NCI-H2029 treated with DMSO at 0.1 percent for 48 hours (cell line): ENCODE measurements around the gene CRHR2.
"Not testable (repeated sequence)": the region's sequence is repeated elsewhere in the genome, so short reads cannot be mapped to it uniquely, and the experiment has no call there.

Experiments used
- DNase-seq: peaks from one replicate; lab custom pipeline; 2025; lab: John Stamatoyannopoulos, UW

Gene CRHR2

GRCh38 chr7:30654296-30655090, 27.8 kb downstream of the CRHR2 start:
- no peak for DNase-seq

- no peak for DNase-seq
These were observed 29.3 kb downstream of the CRHR2 start for GRCh38 chr7:30652698-30653641.

GRCh38 chr7:30652132-30652531, 30.1 kb downstream of the CRHR2 start:
- DNase-seq, result no peak

GRCh38 chr7:30650421-30650808, 31.8 kb downstream of the CRHR2 start:
- DNase-seq, result no peak

DNA sequence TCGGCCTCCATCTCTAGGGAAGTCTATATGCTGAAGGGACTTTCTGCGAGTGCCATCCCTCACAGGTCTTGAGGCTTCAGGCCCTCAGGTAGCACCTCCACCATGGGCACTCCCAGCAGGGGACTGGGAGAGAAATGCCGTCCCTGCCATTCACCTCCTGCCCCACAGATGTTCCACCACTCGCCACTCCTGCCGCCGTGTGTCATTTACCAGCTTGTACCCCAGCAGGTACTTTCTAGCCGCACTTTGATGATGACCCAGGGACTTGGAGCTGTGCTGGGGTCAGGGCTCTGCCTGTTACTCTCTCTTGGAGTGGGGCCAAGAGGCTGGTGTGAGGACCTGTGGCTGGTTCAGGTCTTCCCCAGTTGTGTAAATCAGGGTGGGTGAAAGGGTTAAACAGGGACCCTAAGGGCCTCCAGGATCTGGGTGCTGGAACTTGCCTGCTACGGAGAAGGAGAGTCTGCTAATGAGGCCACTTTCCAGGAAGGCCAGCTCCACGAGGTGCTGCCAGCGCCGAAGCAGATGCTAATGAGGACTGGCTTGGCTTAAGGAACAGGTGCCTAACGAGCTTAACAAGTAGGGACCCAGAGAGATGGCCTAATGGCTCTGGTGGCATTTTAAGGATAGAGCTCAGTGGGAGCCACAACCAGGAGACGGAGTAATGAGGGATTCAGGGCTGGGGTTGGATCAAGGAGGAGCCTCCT, 32.4 kb downstream of the CRHR2 start:
- no peak for DNase-seq

DNA sequence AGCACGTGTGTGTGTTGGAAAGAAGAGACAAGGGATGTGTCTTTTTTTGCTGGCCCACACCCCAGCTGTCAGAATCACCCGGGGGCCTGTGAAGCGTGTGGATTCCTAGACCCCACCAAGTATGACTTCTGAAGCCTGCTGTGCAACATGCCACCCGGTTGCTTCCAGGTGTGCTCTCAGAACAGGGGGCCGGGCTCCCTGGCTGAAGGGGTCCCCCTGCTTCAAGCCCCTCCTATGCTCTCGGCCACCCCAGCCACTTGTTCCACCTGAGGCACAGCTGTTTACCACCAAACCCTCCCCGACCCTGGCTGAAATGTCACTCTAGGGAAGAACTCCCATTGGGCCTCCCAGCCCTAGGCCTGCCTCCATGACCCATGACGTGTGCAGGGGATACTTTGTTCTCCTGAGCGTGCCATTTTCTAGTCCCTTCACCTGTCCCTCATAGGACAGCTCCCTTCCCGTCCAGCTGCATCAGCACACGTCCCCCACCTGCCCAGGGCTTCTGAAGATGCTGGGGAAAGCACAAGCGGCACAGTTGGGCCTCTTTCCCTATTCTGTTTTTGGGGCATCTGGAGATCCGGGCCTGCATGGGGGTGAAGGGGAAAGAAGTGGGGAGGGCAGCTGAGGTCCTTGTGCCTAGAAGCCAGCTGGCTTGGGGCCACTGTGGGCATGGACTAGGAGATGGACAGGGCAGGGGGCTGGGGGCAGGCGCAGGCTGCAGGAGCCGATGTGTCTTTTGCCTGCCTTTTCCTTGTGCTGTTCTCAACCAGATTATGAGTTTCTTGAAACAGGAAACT, 33.3 kb downstream of the CRHR2 start:
- DNase-seq, result no peak

GRCh38 chr7:30647589-30648364, 34.5 kb downstream of the CRHR2 start:
- no peak for DNase-seq

GRCh38 chr7:30646154-30646553, 36.1 kb downstream of the CRHR2 start:
- DNase-seq, result no peak

- DNase-seq, result no peak
These were observed 36.6 kb downstream of the CRHR2 start for GRCh38 chr7:30645661-30646060.

DNA sequence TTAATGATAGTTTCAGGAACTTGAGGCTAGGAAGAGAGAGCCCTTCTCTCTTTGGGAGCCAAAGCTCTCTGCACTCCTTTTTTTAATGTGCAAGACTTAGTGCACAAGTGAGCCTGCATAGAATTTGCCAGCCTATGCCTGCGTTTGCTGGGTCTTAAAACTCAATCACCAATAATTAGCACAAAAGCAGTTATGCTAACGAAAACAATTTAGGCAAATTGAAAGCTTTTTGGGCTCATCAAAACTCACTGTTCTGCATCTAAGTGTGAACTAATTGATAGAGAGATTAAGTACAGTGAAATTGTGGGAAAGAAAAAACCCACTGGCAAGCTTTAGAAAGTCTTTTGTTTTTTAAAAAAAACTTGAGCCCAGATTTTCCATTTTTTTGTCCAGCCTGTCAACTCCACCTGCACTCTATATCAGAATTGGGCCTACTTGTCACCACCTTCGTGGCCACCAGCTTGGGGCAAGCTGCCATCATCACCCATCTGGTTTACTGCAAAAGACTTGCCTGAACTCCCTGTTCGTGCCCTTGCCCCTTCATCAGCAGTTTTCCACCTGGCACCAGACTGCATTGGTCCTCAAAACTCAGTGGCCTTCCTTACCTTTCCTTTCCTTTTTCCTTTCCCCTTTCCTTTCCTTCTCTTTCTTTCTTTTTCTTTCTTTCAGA, 37.8 kb downstream of the CRHR2 start:
- DNase-seq, result no peak

DNA sequence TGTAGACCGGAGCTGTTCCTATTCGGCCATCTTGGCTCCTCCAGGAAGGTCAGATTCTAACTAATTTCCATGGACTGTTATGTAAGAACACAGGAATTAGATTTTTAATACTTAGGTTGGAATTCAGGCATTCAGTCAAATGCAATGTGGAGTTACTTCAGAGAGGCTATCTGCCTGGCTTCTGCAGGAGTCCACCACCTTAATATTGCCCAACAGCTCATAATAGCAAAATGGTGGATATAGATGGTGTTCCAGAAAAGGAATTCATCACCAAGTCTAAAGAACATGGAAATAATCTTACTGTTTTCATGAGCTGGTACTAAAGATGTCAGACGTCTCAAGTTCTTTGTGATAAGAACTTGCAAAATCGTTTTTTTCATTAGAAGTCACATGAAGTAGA, 39.5 kb downstream of the CRHR2 start:
- no peak for DNase-seq

- not testable (repeated sequence) for DNase-seq
These were observed 39.9 kb downstream of the CRHR2 start for GRCh38 chr7:30642322-30642721.

GRCh38 chr7:30635798-30636197, 46.5 kb downstream of the CRHR2 start:
- DNase-seq, result peak; percentile 71

- DNase-seq, result no peak
These were observed 47.5 kb downstream of the CRHR2 start for GRCh38 chr7:30634634-30635201.

- no peak for DNase-seq
These were observed 48.0 kb downstream of the CRHR2 start for GRCh38 chr7:30634193-30634626.

DNA sequence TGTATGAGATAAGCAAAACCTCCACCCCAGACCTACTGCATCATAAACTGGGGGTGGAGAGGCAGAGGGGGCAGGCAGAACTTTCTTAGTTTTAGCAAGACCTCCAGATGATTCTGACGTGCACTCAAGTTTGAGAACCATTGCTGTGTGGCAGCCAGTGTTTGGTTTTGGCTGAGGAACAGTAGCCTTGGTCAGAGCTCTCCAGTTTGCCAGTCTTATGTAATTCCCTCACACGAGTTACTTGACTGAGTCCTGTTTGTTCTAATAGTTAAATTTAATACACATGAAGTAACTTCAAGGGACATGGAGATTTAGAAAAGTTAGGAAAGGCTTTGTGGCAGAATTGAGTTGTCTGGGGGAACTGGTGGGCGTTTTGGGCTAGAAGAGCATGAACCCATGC, 49.0 kb downstream of the CRHR2 start:
- DNase-seq, result no peak

- DNase-seq, result no peak
These were observed 51.3 kb downstream of the CRHR2 start for GRCh38 chr7:30630986-30631385.

DNA sequence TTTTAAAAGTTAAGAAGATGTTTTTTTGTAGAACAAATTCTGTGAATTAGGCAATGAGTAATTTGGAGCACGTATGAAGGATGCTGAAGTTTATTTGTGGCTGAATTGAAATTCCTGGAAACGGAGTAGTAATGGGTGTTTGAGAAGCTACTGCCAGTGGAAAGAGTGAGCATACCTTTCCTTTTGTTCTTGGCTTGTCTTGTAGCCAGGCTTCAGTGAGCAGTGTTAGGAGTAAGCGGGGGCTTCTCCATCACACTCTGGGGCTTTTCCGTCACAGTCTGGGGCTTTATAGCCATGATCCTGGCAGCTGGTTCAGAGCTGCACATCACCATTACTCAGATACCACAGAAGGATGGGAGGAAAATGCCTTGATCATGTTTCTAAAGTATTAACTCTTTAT, 55.2 kb downstream of the CRHR2 start:
- DNase-seq, result no peak

DNA sequence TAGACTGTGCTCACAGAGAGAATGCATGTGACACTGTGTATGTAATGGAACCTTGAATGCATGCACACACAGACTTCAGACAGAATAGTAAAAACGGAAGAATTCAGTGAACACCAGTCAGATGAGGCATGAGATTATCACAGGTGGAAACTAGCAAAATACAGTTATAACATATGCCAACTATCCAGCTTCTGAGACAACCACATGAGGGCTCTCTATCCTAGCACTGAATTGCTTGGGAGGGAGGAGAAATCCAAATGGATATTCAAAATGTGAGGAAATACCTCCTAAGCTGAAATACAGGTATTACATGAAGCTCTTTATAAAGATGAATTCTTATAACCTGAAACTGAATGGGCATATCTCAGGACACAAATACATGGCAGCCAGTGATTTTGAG, 57.0 kb downstream of the CRHR2 start:
- no peak for DNase-seq

DNA sequence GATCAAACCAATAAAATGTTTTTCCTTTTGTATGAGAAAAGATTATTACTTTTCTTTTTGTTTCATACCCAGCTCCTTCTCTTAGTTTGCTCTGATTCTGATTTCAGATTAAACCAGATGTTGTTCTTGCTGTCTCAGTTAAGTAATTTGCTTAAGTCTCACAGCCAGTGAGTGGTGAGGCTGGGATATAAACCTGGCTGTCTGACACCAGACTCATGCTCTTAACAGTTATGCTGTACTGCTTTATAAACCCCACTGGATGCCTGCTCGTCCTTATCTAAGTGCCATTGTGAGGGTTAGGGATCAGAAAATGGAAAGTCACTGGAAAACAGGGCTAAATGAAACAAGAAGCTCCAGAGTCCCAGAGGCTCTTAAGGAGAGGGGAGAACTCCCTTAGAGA, 63.3 kb downstream of the CRHR2 start:
- no peak for DNase-seq
